Measurements from ENCODE around the gene PRDM16.
A peak's percentile ranks its signal among the peaks of the same experiment; 100 is the strongest.

PRDM16 gene

DNA sequence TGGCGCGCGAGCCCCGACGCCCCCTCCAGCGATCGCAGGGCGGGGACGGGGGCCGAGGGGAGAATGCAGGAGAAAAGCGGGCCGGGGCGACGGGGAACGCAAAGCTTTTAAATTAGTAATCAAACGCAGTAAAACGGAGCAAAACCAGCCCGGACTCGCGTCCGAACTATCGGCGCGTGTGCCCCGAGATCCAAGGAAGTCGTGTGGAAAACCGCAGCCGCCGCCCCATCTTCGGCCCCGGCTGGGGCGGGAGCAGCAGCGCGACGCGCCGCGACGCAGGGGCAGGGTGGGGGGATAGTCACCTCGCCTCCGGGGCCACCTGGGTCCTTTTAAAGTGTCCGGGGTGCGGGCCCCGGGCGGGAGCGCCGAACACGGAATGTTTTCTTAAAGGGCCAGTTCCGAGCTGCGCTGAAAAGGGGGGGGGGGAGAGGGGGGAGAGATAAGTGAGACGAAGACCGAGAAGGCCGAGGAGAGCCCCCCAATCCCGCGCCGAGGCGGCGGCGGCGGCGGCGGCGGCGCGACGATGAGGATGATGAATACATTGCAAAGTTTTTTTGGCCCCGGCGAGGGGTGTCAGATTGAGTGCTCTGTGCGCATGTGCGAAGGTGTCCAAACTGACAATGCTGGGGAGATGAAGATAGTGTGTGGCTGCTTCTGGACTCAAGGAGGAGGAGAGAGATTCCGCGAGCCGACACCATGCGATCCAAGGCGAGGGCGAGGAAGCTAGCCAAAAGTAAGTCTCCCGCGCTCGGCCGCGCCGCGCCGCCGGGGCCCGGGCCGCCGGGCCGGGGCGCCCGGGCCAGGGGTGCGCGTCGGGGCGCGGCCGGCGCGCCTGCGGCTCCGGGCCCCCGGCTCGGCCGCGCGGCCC lies at the start of gene PRDM16:
TSS of gene PRDM16 (plus strand) at position 640 of the 868 bp plus-strand sequence. CDS start at position 697, 57 bp downstream.
- DNase-seq, result peak; percentile 6

DNA sequence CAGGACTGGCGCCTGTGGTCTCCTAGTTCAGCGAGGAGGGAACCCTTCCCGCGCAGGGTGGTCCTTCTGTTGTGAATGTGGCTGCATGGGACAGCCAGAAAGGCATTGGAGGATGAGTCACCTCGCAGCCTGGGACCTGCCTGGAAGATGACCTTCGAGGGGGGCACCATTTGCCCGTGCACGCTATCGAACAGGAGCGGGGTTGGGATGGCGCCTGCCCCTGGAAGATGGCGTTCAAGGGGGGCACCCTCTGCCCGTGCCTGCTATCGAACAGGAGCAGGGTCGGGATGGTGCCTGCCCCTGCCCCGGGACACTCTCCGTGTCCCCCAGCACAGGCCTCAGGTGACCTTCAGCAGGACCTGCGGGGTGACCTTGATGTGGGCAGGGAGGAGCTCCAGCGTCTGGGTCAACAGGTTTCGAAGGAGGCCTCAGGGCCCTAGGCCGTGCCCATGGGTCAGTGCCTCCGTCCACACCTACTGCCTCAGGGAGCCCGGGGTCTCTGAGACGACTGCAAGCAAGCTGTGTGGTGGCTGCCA lies 49.4 kb upstream of the PRDM16 start:
- DNase-seq, result no peak

- no peak for DNase-seq
These were observed 48.6 kb upstream of the PRDM16 start for GRCh38 chr1:3020263-3020909.

- DNase-seq, result no peak
These were observed 47.8 kb upstream of the PRDM16 start, which contains the start of gene ACTRT2 for GRCh38 chr1:3021233-3021671. Gene ACTRT2, plus strand, starts transcription at chr1:3021467. Its CDS starts 220 bp downstream, at chr1:3021687.

DNA sequence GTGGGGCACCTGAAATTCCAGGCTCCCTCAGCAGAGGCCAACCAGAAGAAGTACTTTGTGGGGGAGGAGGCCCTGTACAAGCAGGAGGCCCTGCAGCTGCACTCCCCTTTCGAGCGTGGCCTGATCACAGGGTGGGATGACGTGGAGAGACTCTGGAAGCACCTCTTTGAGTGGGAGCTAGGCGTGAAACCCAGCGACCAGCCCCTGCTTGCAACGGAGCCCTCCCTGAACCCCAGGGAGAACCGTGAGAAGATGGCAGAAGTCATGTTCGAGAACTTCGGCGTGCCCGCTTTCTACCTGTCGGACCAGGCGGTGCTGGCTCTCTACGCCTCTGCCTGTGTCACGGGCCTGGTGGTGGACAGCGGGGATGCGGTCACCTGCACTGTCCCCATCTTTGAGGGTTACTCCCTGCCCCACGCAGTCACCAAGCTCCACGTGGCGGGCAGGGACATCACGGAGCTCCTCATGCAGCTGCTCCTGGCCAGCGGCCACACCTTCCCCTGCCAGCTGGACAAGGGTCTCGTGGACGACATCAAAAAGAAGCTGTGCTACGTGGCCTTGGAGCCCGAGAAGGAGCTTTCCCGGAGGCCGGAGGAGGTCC lies 47.1 kb upstream of the PRDM16 start:
- no peak for DNase-seq

DNA sequence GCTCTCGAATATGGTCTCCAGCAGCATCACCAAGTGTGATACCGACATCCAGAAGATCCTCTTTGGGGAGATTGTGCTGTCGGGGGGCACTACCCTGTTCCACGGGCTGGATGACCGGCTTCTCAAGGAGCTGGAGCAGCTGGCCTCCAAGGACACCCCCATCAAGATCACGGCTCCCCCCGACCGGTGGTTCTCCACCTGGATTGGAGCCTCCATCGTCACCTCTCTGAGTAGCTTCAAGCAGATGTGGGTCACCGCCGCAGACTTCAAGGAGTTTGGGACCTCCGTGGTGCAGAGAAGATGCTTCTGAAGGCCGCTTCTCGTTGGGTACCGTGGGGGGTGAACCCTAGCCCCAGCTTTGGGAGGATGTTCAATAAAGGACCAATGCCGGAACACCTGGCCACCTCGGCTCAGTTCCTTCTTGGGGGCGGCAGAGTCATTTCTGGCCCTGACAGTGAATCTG lies 46.5 kb upstream of the PRDM16 start:
- no peak for DNase-seq

DNA sequence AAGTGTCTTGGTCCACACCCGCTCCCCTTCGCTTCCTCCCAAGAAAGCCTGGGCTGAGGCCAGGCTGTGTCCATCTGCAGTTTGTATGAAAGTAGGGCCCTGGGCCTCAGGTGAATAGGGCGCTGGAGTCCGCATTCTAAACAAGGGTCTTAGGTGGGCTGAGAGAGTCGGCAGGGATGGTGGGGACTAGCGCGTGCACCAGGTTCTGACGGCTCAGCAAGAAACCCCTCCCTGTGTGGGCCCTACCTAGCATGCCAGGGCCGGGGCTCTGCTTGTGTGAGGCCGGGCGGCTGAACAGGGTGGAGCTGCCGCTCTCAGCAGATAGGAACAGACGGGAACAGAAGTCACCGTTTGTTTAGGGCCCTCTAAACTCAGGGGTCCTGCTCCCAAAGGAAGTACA lies 46.0 kb upstream of the PRDM16 start:
- DNase-seq, result no peak

DNA sequence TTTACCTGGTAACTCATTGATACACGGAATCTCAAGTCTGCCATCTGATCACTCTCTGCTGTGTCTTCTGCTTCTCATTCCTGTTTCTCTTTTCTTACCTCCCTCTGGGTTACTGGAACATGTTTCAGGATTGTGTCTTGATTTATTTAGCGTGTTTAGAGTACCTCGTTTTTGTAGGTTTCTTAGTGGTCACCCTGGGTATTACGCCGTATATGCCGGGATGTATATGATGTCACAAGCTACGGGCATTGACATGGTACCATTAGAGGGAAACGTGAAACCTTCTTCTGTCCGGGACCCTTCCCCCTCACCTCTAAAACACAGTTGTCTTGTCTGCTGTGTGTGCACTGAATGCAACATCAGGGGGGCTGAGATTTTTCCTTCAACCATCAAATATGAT lies 45.0 kb upstream of the PRDM16 start:
- DNase-seq, result no peak

DNA sequence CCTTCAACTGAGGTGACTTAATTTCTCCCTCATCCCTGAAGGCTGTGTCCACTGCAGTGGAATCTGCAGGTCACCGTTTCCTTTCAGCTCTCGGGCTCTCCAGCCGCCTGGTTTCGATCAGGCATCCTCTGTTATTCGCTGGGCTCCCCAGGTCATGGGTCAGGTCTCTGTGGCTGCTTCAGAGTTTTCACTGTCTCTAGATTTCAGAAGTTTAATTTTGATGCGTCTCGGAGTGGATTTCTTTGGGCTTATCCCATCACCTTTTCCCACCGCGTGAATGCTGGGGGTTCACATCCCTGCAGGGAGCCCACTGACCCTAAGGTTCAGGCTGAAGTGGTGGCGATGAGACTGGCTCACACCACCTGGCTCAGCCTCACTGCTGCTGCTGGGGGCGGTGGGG lies 44.4 kb upstream of the PRDM16 start:
- DNase-seq, result no peak

- no peak for DNase-seq
These were observed 42.9 kb upstream of the PRDM16 start for GRCh38 chr1:3026124-3026523.

GRCh38 chr1:3026581-3027391 lies 42.2 kb upstream of the PRDM16 start:
- DNase-seq, result no peak

DNA sequence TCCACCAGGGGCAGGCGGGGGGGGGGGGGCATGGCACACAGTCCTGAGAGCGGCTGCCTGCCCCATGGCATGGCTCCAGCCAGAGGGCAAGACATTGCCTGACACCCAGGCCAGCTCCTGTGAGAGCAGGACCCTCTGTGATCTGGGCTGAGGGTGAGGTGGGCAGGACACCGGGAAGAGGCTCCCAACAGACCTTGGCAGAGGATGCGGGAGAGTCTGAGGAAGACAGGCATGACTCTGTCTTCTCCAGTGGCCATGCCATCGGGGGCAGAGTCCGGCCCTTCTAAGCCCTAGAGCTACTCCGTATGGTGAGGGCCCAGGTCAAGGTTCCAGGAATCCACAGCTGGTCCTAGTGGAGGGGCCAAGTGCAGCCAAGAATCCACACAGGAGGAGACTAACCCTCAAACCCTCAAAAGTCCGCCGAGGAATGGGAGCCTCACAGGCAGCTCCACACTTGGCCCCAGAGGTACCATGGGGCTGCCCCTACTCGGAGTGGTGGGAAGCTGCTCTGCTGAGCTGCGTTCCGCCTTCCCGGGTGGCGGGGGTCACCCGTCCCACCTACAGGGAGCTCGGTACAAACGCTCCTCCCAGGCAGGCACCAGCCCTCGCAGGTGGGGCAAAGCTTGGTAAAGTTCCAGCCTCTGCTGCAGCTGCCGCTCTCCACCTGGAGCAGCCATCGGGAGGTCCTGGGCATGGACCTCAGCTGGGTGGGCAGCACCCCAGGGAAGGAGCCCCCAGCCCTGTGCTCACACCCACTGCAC lies 41.2 kb upstream of the PRDM16 start:
- DNase-seq, result no peak

GRCh38 chr1:3028531-3029282 lies 40.3 kb upstream of the PRDM16 start:
- DNase-seq, result no peak

GRCh38 chr1:3029481-3029961 lies 39.5 kb upstream of the PRDM16 start:
- no peak for DNase-seq

DNA sequence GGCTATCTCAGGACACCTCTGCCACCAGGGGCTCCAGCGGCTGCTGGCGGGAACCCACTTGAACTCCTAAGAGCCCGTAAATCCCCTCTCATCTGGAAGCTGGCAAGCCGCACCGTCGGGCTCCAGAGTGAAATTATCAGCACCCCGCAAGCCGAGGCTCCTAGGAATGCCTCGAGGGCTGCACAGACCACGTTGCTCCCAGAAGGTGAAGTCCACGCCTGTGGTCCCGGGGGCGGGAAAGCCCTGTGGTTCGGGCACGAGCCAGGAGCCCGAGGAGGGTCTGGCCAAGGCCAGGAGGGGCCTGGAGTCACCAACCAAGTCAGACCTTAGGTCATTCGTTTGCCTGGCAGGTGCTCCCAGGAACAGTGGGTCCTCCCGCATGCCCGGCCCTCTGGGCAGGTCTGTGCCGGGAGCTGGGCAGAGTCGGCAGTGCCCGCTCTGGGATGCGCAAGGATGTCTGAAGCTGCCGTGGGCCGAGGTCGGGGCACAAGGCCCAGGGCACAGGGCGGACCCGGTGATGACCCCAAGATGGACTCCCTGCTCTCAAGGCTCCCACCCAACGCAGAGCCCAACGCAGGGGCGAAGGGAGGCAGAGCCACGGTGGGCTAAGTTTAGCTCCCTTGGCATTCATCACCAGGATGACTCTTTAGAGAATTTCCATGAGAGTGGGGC lies 38.9 kb upstream of the PRDM16 start:
- DNase-seq, result no peak

DNA sequence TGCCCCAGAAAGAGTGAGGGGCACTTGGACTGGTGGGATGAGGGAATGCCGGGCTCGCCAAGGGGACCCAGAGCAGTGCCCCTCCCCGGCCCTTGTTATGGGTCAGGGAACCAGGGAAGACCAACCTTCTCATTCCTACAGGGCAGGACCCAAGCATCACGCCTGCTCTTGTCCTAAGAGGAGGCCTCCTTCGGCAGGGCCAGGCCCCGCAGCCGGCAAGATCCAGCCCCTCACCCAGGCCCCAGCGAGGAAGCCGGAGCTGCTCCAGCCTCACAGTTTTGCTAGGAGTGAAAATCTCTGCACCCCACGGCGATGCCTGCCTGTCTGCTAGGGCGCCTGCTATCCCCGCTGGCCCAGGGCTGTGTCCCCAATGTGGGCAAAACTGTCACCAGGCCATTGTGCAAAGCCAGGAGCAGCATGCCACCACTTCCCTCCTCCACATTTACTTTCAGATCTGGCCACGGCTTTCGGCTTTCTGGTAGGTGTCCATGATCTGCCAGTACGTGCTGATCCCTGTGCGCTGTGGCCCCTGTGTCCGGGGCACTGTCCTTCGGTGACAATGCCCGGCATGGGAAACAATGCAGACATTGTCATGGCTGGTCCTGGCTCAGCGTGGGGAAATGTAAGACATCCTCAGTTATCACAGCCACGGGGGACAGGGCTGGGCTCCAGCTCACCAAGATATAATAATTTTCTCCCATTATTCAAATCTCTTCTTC lies 38.2 kb upstream of the PRDM16 start:
- no peak for DNase-seq

GRCh38 chr1:3031401-3032221 lies 37.4 kb upstream of the PRDM16 start:
- DNase-seq, result no peak

DNA sequence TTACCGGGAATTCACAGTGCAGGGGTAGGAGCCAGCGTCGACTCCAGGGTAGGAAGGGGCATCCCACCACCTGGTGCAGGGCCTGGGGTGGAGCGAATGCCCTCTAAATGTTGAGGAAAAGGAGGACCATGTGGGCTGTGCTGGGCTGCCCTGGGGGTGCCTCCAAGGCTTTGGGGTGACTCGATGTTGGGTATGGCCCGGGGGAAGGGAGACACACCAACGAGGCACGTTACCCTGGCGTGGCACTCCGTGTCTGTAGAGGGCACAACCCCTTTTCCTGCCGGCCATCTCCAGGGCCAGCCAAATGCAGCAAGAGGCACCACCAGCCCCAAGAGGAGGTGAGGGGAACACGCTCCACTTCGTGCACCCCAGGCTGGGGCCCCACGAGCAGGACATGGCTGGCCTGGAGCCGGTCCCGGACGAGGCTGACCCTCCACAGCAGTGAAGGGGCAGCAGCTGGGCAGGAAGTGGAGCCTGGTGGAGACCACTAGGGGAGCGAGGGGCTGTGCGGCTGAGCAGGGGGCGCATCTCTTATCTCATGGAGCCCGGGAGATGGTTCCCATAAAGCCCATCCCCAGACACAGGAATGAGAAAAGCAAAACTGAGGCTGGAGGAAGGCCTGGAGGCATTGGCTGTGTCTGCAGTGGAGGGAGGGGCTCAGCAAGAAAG lies 36.5 kb upstream of the PRDM16 start:
- no peak for DNase-seq

Measured in suppressor macrophage treated with lipopolysaccharide for 4 hours (primary cell).